ENCODE measurements around the gene HYCC1. TPM values are rescaled to one million over a fixed set of nuclear protein-coding genes. Genes with fewer than 3 reads are reported as not detected.

Gene HYCC1
- polyA plus RNA-seq, 3 donors = 4.7 to 12.7 (median 12.1) TPM

GRCh38 chr7:23022851-23023250 is 8.9 kb upstream of the HYCC1 start:
- Histone ChIP-seq H3K4me2 (replicated peaks; ENCODE audit: extremely low read depth, low read length, poor library complexity, severe bottlenecking) (no peak overlapping the region), H3K9ac (ENCODE audit: insufficient read depth, low read length, poor library complexity, severe bottlenecking) (no peak overlapping the region), H3K9me3 (replicated peaks in 1 of 2; ENCODE audit: control insufficient read depth in 1 of 2, insufficient read depth in 1 of 2, low read length in 2 of 2) (no peaks in the 10 kb centered on the region), H3K27ac (ENCODE audit: low read depth in 1 of 2, low read length in 2 of 2) (no peak overlapping the region), H3K4me1 (ENCODE audit: control insufficient read depth in 1 of 2, insufficient read depth in 2 of 2, low read length in 2 of 2) (peaks cover 34 to 45% of the 10 kb centered on the region in 2 donors), H3K79me2 (ENCODE audit: insufficient read depth, low read length) (no peaks in the 10 kb centered on the region), H3K27me3 (ENCODE audit: control insufficient read depth in 2 of 2, insufficient read depth in 2 of 2, low read length in 2 of 2) (peaks cover 0 to 2% of the 10 kb centered on the region in 2 donors), H2AFZ (ENCODE audit: insufficient read depth, low read depth, low read length, poor library complexity, severe bottlenecking) (no peak overlapping the region), H3K4me3 (replicated peaks in 1 of 3; ENCODE audit: low read depth in 2 of 3, low read length in 3 of 3) (no peak overlapping the region), H4K20me1 (ENCODE audit: insufficient read depth, low read length) (no peaks in the 10 kb centered on the region), H3K36me3 (replicated peaks in 1 of 2; ENCODE audit: control insufficient read depth in 1 of 2, insufficient read depth in 2 of 2, low read length in 2 of 2) (no peaks in the 10 kb centered on the region)
- no peak overlapping the region for H3K4me3 Mint-ChIP-seq
- intact Hi-C loops (cut with micrococcal nuclease) = no loop called here
- TF ChIP-seq CTCF (IDR thresholded peaks at IDR 0.05) = no peak
- peaks cover 2 to 3% of the 10 kb centered on the region in 2 donors for H3K36me3 Mint-ChIP-seq
- peaks cover 3 to 18% (median 11%) of the 10 kb centered on the region in 3 donors for H3K27me3 Mint-ChIP-seq (ENCODE audit: low read depth in 3 of 3)
- H3K9me3 Mint-ChIP-seq = peaks cover 0 to 3% (median 2%) of the 10 kb centered on the region in 7 donors
- H3K4me1 Mint-ChIP-seq = peaks cover 33% of the 10 kb centered on the region
- H3K27ac Mint-ChIP-seq = no peak overlapping the region
- no CpG with 5 or more reads among the region's 2 CpGs for WGBS (ENCODE audit: insufficient coverage)
- DNase-seq = no peak

- Mint-ChIP-seq H3K9me3 (peaks cover 0 to 3% (median 2%) of the 10 kb centered on the region in 7 donors), H3K27me3 (ENCODE audit: low read depth in 3 of 3) (peaks cover 3 to 16% (median 11%) of the 10 kb centered on the region in 3 donors), H3K4me1 (peaks cover 38% of the 10 kb centered on the region), H3K4me3 (peak overlapping the region in 1 of 2 donors; percentile 26), H3K36me3 (peaks cover 2 to 3% of the 10 kb centered on the region in 2 donors), H3K27ac (peak overlapping the region in 5 of 7 donors; percentile 4 to 60 (median 46))
- Histone ChIP-seq H3K79me2 (ENCODE audit: insufficient read depth, low read length) (no peaks in the 10 kb centered on the region), H3K4me2 (replicated peaks; ENCODE audit: extremely low read depth, low read length, poor library complexity, severe bottlenecking) (no peak overlapping the region), H3K27ac (ENCODE audit: low read depth in 1 of 2, low read length in 2 of 2) (peak overlapping the region in 1 of 2 donors; percentile 92), H2AFZ (ENCODE audit: insufficient read depth, low read depth, low read length, poor library complexity, severe bottlenecking) (no peak overlapping the region), H3K36me3 (replicated peaks in 1 of 2; ENCODE audit: control insufficient read depth in 1 of 2, insufficient read depth in 2 of 2, low read length in 2 of 2) (no peaks in the 10 kb centered on the region), H3K27me3 (ENCODE audit: control insufficient read depth in 2 of 2, insufficient read depth in 2 of 2, low read length in 2 of 2) (peaks cover 0 to 2% of the 10 kb centered on the region in 2 donors), H3K4me3 (replicated peaks in 1 of 3; ENCODE audit: low read depth in 2 of 3, low read length in 3 of 3) (no peak overlapping the region), H3K9me3 (replicated peaks in 1 of 2; ENCODE audit: control insufficient read depth in 1 of 2, insufficient read depth in 1 of 2, low read length in 2 of 2) (no peaks in the 10 kb centered on the region), H3K9ac (ENCODE audit: insufficient read depth, low read length, poor library complexity, severe bottlenecking) (no peak overlapping the region), H3K4me1 (ENCODE audit: control insufficient read depth in 1 of 2, insufficient read depth in 2 of 2, low read length in 2 of 2) (peaks cover 39 to 50% of the 10 kb centered on the region in 2 donors), H4K20me1 (ENCODE audit: insufficient read depth, low read length) (no peaks in the 10 kb centered on the region)
- DNase-seq = peak; percentile 22 to 56 (median 31)
- TF ChIP-seq CTCF (IDR thresholded peaks at IDR 0.05) = no peak
- intact Hi-C loops (cut with micrococcal nuclease) = no loop called here
- WGBS (ENCODE audit: insufficient coverage) = 96% methylated on average over 4 of the region's 7 CpGs
Measured at GRCh38 chr7:23022258-23022769, 8.4 kb upstream of the HYCC1 start.

All from CD14-positive monocyte (primary cell).